SU-DHL-6 (cell line): ENCODE measurements around the gene SMIM32.

Experiments
- H2AFZ ChIP-seq: fragments of 200-600 bp; sonication (generic); 2 replicates; pipeline ENCODE4 v1.6.1; 2014; ENCODE audit warnings: low read depth, mild to moderate bottlenecking, moderate library complexity, mixed read lengths, antibody characterized with exemption, low read length; ENCODE audit not compliant: severe bottlenecking
- H3F3A ChIP-seq: fragments of 200-600 bp; shearing (Covaris generic); 2 replicates; pipeline ENCODE4 v1.6.0; 2016; ENCODE audit warnings: antibody characterized with exemption, mild to moderate bottlenecking; ENCODE audit not compliant: insufficient read depth
- H3K27ac ChIP-seq: fragments of 200-600 bp; sonication (generic); 2 replicates; pipeline ENCODE4 v1.5.1; 2016; ENCODE audit warnings: low read depth, mild to moderate bottlenecking, low read length, moderate library complexity, mixed read lengths
- H3K27me3 ChIP-seq: fragments of 200-600 bp; sonication (generic), shearing (Covaris generic); 2 replicates; pipeline ENCODE4 v1.6.0; 2014; ENCODE audit warnings: mild to moderate bottlenecking, low read length
- H3K36me3 ChIP-seq: fragments of 200-600 bp; sonication (generic); 2 replicates; pipeline ENCODE4 v1.6.1; 2014; ENCODE audit warnings: mild to moderate bottlenecking, low read length, mixed read lengths
- H3K4me2 ChIP-seq: fragments of 300-600, 200-600 bp; shearing (Covaris generic), sonication (generic); 2 replicates; pipeline ENCODE4 v1.6.0; 2014; ENCODE audit warnings: low read length, low read depth, mild to moderate bottlenecking; ENCODE audit not compliant: poor library complexity, severe bottlenecking
- H3K4me3 ChIP-seq: fragments of 200-600 bp; sonication (generic); 2 replicates; pipeline ENCODE4 v1.5.1; 2014; ENCODE audit warnings: antibody characterized with exemption, low read length, mild to moderate bottlenecking, mixed read lengths; ENCODE audit not compliant: insufficient read depth, poor library complexity, severe bottlenecking
- H3K79me2 ChIP-seq: fragments of 200-600 bp; sonication (generic); 2 replicates; pipeline ENCODE4 v1.6.1; 2014; ENCODE audit warnings: mild to moderate bottlenecking, low read length, moderate library complexity; ENCODE audit not compliant: insufficient read depth
- H3K9ac ChIP-seq: fragments of 200-600 bp; sonication (generic); 2 replicates; pipeline ENCODE4 v1.7.0; 2014; ENCODE audit warnings: mild to moderate bottlenecking, low read length
- H3K9me2 ChIP-seq: fragments of 200-600 bp; sonication (generic); replicated peaks from 2 replicates; pipeline ENCODE4 v1.6.1; 2014; ENCODE audit warnings: low read length; ENCODE audit not compliant: insufficient read depth
- H3K9me3 ChIP-seq: fragments of 200-600 bp; sonication (generic); 2 replicates; pipeline ENCODE4 v1.6.1; 2014; ENCODE audit warnings: low read length, mixed read lengths; ENCODE audit not compliant: insufficient read depth
- H4K20me1 ChIP-seq: fragments of 200-600 bp; sonication (generic); 2 replicates; pipeline ENCODE4 v1.6.1; 2014; ENCODE audit warnings: low read depth, mild to moderate bottlenecking, antibody characterized with exemption, low read length, moderate library complexity, mixed read lengths
- CTCF ChIP-seq: fragments of 200-600 bp; sonication (generic); IDR thresholded peaks from one replicate; pipeline ENCODE4 v1.5.1; 2017; ENCODE audit warnings: antibody characterized with exemption, mild to moderate bottlenecking, low read length, moderate library complexity; ENCODE audit not compliant: insufficient read depth, poor library complexity, severe bottlenecking
- EZH2phosphoT487 ChIP-seq: fragments of 200-600 bp; sonication (generic), shearing (Covaris generic); conservative IDR thresholded peaks from 2 replicates; pipeline ENCODE4 v1.6.1; 2018; ENCODE audit warnings: mild to moderate bottlenecking, antibody characterized with exemption, low read length, moderate library complexity, mixed read lengths

Gene SMIM32

GRCh38 chr5:136203303-136203922 is 10.5 kb upstream of the SMIM32 start:
- Histone ChIP-seq H3K27ac (no peak overlapping the region), H4K20me1 (no peaks in the 10 kb centered on the region), H3K79me2 (no peaks in the 10 kb centered on the region), H3K9me3 (no peaks in the 10 kb centered on the region), H3K27me3 (no peaks in the 10 kb centered on the region), H3K36me3 (no peaks in the 10 kb centered on the region), H3K9ac (no peak overlapping the region), H2AFZ (no peak overlapping the region), H3F3A (no peaks in the 10 kb centered on the region), H3K9me2 (no peaks in the 10 kb centered on the region), H3K4me2 (no peak overlapping the region), H3K4me3 (no peak overlapping the region)
- TF ChIP-seq EZH2phosphoT487 (no peak), CTCF (no peak)

- Histone ChIP-seq H3K36me3 (no peaks in the 10 kb centered on the region), H3K9me3 (no peaks in the 10 kb centered on the region), H3K27ac (no peak overlapping the region), H4K20me1 (no peaks in the 10 kb centered on the region), H3K4me3 (no peak overlapping the region), H2AFZ (no peak overlapping the region), H3K9me2 (no peaks in the 10 kb centered on the region), H3K9ac (no peak overlapping the region), H3F3A (no peaks in the 10 kb centered on the region), H3K4me2 (no peak overlapping the region), H3K79me2 (no peaks in the 10 kb centered on the region), H3K27me3 (no peaks in the 10 kb centered on the region)
- no peak for TF ChIP-seq EZH2phosphoT487
- TF ChIP-seq CTCF: no peak
Measured at GRCh38 chr5:136202469-136203205, 9.7 kb upstream of the SMIM32 start.

- no peaks in the 10 kb centered on the region for H3K79me2 ChIP-seq
- H3K9me2 ChIP-seq: no peaks in the 10 kb centered on the region
- no peaks in the 10 kb centered on the region for H3K27me3 ChIP-seq
- H3K9me3 ChIP-seq: no peaks in the 10 kb centered on the region
- H3K27ac ChIP-seq: no peak overlapping the region
- no peaks in the 10 kb centered on the region for H4K20me1 ChIP-seq
- no peak overlapping the region for H3K4me2 ChIP-seq
- no peaks in the 10 kb centered on the region for H3F3A ChIP-seq
- TF ChIP-seq EZH2phosphoT487 (no peak), CTCF (no peak)
- H2AFZ ChIP-seq: no peak overlapping the region
- H3K9ac ChIP-seq: no peak overlapping the region
- no peaks in the 10 kb centered on the region for H3K36me3 ChIP-seq
- no peak overlapping the region for H3K4me3 ChIP-seq
Measured at GRCh38 chr5:136201870-136202269, 8.9 kb upstream of the SMIM32 start.
